Thyroid gland (tissue), 4 donors: Measurements from ENCODE around the gene MYO9B. TPM values are rescaled to one million over a fixed set of nuclear protein-coding genes. Genes with fewer than 3 reads are reported as not detected.
A peak's percentile ranks its signal among the peaks of the same experiment; 100 is the strongest.

Source experiments
- DNase-seq, 2 donors: peaks; one replicate each; pipeline ENCODE4 v3.0.0-alpha.2; 2019
- H3K27ac ChIP-seq, 3 donors: fragments of 200-600 bp; sonication (generic); 1 replicate in 2 of 3; 2 replicates in 1 of 3; pipeline ENCODE4 v1.5.1; 2016 to 2019; ENCODE audit warnings: mild to moderate bottlenecking in 1 of 3, moderate library complexity in 1 of 3
- H3K27me3 ChIP-seq: fragments of 200-600 bp; sonication (generic); one replicate; pipeline ENCODE4 v1.5.1; 2019
- H3K36me3 ChIP-seq, 2 donors: fragments of 200-600 bp; sonication (generic); one replicate each; pipeline ENCODE4 v1.5.1; 2016 to 2019
- H3K4me1 ChIP-seq, 2 donors: fragments of 200-600 bp; sonication (generic); one replicate each; pipeline ENCODE4 v1.5.1; 2017 to 2019
- H3K4me3 ChIP-seq, 3 donors: fragments of 200-600 bp; sonication (generic); replicated peaks in 1 of 3; 1 replicate in 2 of 3; 2 replicates in 1 of 3; pipeline ENCODE4 v1.5.1; 2016; ENCODE audit warnings: mild to moderate bottlenecking in 1 of 3
- H3K9me3 ChIP-seq: fragments of 200-600 bp; sonication (generic); one replicate; pipeline ENCODE4 v1.5.1; 2017
- POLR2A ChIP-seq, 2 donors: fragments of 450-650 bp; IDR thresholded peaks; one replicate each; pipeline ENCODE4 v1.6.1; 2017; ENCODE audit warnings: antibody characterized with exemption in 2 of 2, mild to moderate bottlenecking in 2 of 2, moderate library complexity in 1 of 2
- WGBS, 2 donors: methylation state at CpG; one replicate each; pipeline ENCODE4 v1.1.5; 2017; 5-methylcytosine and 5-hydroxymethylcytosine counted together
- intact Hi-C: fragments of 100-400 bp; cut with DNase I; formaldehyde crosslinking; loops from one replicate; pipeline ENCODE4 v1.15.1; 2023
- total RNA-seq, 4 donors: library from RNA; depleted of rRNA; stranded (reverse); fragments of >200 nt; gene quantifications; one replicate each; pipeline ENCODE4 v1.2.3, GENCODE V29; 2016
- TF ChIP-seq, protein P1 (sequence below), 6 experiments: fragments of 200-600 bp in 3 of 6; fragments of 450-650 bp in 3 of 6; sonication (generic) in 3 of 6; IDR thresholded peaks; one replicate each; pipeline ENCODE4 v1.5.1; 2016 to 2019; ENCODE audit warnings: antibody characterized with exemption in 6 of 6, mild to moderate bottlenecking in 2 of 6, inconsistent platforms in 1 of 6, moderate library complexity in 1 of 6

Gene MYO9B
- total RNA-seq, 4 donors from 2014 or later = 33.7 to 52.9 (median 44.6) TPM

DNA sequence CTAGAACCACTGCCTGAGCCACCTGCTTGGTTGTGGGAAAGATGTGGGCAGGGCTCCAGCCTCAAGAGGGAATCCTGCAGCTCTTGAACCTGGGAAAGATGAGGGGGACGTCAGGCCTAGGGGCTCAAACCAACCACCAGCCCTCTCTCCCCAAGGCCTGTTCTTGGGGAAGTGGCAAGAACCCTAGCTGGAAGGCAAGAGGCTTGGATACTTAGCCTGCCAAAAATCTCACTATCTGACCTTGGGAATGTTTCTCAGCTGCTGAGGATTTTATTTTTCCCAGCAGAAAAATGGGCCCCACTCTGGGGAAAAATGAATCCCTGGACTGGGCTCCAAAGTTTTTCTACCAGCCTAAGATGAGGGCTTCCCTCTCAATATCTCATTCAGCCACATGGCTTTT is 184.4 kb downstream of the MYO9B start:
- intact Hi-C loops = loop anchor here (10.0 kb wide), 1 partner anchor 45 kb away; the partner anchor contains the start of gene USE1
- Histone ChIP-seq H3K9me3 (no peaks in the 10 kb centered on the region), H3K27ac (no peak overlapping the region), H3K4me3 (no peak overlapping the region), H3K27me3 (no peaks in the 10 kb centered on the region), H3K36me3 (no peaks in the 10 kb centered on the region), H3K4me1 (no peaks in the 10 kb centered on the region)
- DNase-seq = no peak
- TF ChIP-seq POLR2A (IDR thresholded peaks at IDR 0.05) = no peak
- 50 to 67% methylated on average over 1 of the region's 1 CpG for WGBS, 2 donors

DNA sequence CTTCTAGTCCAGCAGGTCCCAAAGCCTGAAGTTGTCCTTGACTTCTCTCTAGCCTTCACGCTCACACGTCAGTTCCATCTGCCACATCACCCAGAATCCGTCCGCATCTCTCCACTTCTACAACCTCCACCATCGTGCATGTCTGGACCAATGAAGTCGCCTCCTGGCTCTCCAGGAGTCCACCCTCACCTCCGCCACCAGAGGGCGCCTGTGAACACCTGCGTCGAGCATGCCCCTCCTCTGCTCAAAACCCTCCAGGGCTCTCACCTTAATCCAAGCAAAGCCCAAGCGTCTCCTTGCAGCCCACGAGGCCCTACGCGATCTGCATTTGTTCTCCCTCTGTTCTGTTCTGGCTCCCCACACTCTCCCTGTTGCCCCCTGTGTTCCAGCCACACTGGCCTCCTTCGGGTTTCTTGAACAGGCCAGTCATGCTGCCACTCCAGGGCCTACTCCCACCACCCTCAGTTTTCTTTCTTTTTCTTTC is 185.3 kb downstream of the MYO9B start:
- WGBS, 2 donors = 18 to 19% methylated on average over 15 of the region's 15 CpGs
- no peak overlapping the region for H3K4me3 ChIP-seq
- peak; percentile 79 to 88 for DNase-seq
- H3K9me3 ChIP-seq = no peaks in the 10 kb centered on the region
- no peak overlapping the region for H3K27ac ChIP-seq
- H3K4me1 ChIP-seq = no peaks in the 10 kb centered on the region
- H3K27me3 ChIP-seq = no peaks in the 10 kb centered on the region
- H3K36me3 ChIP-seq = no peaks in the 10 kb centered on the region
- no peak for TF ChIP-seq POLR2A (IDR thresholded peaks at IDR 0.05)
- TF ChIP-seq, protein P1, sequence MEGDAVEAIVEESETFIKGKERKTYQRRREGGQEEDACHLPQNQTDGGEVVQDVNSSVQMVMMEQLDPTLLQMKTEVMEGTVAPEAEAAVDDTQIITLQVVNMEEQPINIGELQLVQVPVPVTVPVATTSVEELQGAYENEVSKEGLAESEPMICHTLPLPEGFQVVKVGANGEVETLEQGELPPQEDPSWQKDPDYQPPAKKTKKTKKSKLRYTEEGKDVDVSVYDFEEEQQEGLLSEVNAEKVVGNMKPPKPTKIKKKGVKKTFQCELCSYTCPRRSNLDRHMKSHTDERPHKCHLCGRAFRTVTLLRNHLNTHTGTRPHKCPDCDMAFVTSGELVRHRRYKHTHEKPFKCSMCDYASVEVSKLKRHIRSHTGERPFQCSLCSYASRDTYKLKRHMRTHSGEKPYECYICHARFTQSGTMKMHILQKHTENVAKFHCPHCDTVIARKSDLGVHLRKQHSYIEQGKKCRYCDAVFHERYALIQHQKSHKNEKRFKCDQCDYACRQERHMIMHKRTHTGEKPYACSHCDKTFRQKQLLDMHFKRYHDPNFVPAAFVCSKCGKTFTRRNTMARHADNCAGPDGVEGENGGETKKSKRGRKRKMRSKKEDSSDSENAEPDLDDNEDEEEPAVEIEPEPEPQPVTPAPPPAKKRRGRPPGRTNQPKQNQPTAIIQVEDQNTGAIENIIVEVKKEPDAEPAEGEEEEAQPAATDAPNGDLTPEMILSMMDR (IDR thresholded peaks at IDR 0.05) = peak; percentile 66 to 90 (median 88)
- intact Hi-C loops = loop anchor here (10.0 kb wide), 1 partner anchor 46 kb away; the partner anchor contains the start of gene USE1

DNA sequence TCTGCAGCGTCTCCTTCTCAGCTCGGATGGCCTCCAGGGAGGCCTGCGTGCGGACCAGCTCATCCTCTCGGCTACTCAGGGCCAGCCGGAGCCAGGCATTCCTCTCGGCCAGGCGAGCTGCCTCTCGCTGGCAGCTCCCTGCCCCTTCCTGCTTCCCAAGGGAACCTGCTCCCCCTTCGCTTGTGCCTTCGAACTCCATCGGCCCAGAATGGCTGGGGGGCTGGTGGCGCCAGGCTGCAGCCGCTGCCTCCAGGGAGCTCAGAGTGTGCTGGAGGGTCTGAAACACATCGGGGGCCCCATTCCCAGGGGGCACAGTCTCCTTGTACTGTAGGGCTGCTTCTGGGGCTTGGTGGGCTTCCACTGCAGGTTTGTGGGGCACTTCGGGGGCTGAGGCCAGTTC is 187.0 kb downstream of the MYO9B start:
- no peak for TF ChIP-seq POLR2A (IDR thresholded peaks at IDR 0.05)
- TF ChIP-seq, protein P1 (IDR thresholded peaks at IDR 0.05) = no peak
- Histone ChIP-seq H3K9me3 (no peaks in the 10 kb centered on the region), H3K36me3 (no peaks in the 10 kb centered on the region), H3K4me1 (no peaks in the 10 kb centered on the region), H3K27ac (no peak overlapping the region), H3K27me3 (no peaks in the 10 kb centered on the region), H3K4me3 (no peak overlapping the region)
- 56 to 76% methylated on average over 11 to 16 of the region's 16 CpGs for WGBS, 2 donors
- intact Hi-C loops = loop anchor here (10.0 kb wide), 1 partner anchor 48 kb away; the partner anchor contains the start of gene USE1
- no peak for DNase-seq

Other genes with a start within 250 kb of the MYO9B start
- gene SIN3B, start 246.4 kb upstream of the MYO9B start, total RNA-seq = 10 to 100 TPM; 33.6 to 65.9 (median 47.6) TPM
- 10 to 100 TPM in 3 of 4 donors, 1 to 10 TPM in 1; 9.9 to 44.2 (median 12.6) TPM for gene F2RL3, start 186.8 kb upstream of the MYO9B start, total RNA-seq
- 100 to 1,000 TPM in 1 of 4 donors, 10 to 100 TPM in 3; 13.9 to 116 (median 24.2) TPM for gene CPAMD8, start 49.0 kb upstream of the MYO9B start, total RNA-seq
- 1 to 10 TPM; 6.4 to 9.1 (median 6.8) TPM for gene HAUS8, start 325 bp upstream of the MYO9B start, total RNA-seq
- gene USE1, start 139.6 kb downstream of the MYO9B start, total RNA-seq = 10 to 100 TPM; 21.4 to 36.0 (median 27.4) TPM
- gene OCEL1, start 150.4 kb downstream of the MYO9B start, total RNA-seq = 10 to 100 TPM in 3 of 4 donors, 1 to 10 TPM in 1; 9.7 to 33.5 (median 21.8) TPM
- 100 to 1,000 TPM in 2 of 4 donors, 10 to 100 TPM in 2; 66.0 to 117 (median 97.9) TPM for gene NR2F6, start 170.1 kb downstream of the MYO9B start, total RNA-seq
- gene USHBP1, start 189.0 kb downstream of the MYO9B start, total RNA-seq = 10 to 100 TPM in 3 of 4 donors, 1 to 10 TPM in 1; 8.9 to 24.3 (median 11.1) TPM
- gene BABAM1, start 191.7 kb downstream of the MYO9B start, total RNA-seq = 10 to 100 TPM; 49.6 to 87.5 (median 71.1) TPM
- gene ANKLE1, start 206.1 kb downstream of the MYO9B start, total RNA-seq = under 1 TPM; 0.11 to 0.40 (median 0.27) TPM
- 10 to 100 TPM; 14.4 to 31.2 (median 23.3) TPM for gene ABHD8, start 227.6 kb downstream of the MYO9B start, total RNA-seq
- gene MRPL34, start 230.1 kb downstream of the MYO9B start, total RNA-seq = 100 to 1,000 TPM in 3 of 4 donors, 10 to 100 TPM in 1; 95.8 to 311 (median 149) TPM
- gene DDA1, start 233.8 kb downstream of the MYO9B start, total RNA-seq = 10 to 100 TPM; 14.5 to 40.4 (median 20.1) TPM